ENCODE results near the gene DCDC1.

Gene DCDC1

DNA sequence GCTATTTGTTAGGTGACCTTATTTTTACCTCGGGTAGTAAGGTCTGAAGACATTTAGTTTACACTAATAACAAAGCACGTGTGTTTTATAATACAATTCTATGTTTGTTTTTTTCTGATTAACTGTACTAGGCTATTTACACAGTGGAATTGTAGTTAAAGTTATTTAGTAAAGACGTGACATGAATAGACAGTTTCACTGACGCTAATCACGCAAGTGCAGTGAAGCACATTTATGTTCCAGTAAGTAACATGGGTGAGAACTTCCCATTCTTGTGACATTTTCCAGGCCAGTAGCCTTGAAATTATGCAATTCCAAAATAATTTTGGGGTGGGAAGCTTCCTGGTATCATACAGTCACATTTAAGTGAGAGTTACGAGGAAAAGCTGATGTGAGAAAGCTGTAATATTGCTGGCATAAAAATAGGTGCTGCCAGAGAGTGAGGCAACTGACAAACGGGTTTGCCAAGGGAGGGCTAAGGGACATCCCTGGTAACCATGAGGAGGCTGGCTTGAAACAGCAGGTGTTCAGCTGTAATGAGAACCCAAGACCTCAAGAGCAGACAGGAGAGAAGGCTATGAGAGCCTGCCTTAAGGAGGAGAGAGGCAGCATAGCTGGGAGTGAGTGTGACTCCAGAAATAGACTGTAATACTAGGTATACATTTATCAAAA lies 378.8 kb downstream of the DCDC1 start:
- DNase-seq (ENCODE audit: low read depth): no peak
- no peak overlapping the region for H3K4me3 ChIP-seq (ENCODE audit: low read depth, low read length)
- TF ChIP-seq, protein P1, sequence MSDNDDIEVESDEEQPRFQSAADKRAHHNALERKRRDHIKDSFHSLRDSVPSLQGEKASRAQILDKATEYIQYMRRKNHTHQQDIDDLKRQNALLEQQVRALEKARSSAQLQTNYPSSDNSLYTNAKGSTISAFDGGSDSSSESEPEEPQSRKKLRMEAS (IDR thresholded peaks at IDR 0.05; ENCODE audit: low read depth, low read length): no peak
- TF ChIP-seq MYC (IDR thresholded peaks at IDR 0.05; ENCODE audit: low read depth, low read length) (no peak), POLR2A (IDR thresholded peaks at IDR 0.05; ENCODE audit: extremely low read depth, insufficient read length) (no peak), CTCF (IDR thresholded peaks at IDR 0.05; ENCODE audit: low read depth, low read length) (no peak)

DNA sequence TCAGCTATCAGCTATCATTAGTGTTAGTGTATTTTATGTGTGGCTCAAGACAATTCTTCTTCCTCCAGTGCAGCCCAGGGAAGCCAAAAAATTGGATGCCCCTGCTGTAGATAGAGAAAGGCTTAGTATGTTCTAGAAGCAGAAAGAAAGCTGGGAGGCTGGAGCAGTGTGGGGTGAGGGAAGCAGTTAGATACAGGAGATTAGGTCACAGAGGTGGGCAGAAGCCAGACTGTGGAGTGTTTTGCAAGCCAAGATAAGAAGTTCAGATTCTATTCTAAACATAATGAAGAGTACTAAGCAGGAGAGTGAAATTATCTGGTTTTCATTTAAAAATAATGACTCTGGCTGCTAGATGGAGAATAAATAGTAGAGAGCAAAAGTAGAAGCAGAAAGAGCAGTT lies 381.7 kb downstream of the DCDC1 start:
- TF ChIP-seq, protein P1 (IDR thresholded peaks at IDR 0.05; ENCODE audit: low read depth, low read length): no peak
- TF ChIP-seq MYC (IDR thresholded peaks at IDR 0.05; ENCODE audit: low read depth, low read length) (no peak), POLR2A (IDR thresholded peaks at IDR 0.05; ENCODE audit: extremely low read depth, insufficient read length) (no peak), CTCF (IDR thresholded peaks at IDR 0.05; ENCODE audit: low read depth, low read length) (no peak)
- no peak for DNase-seq (ENCODE audit: low read depth)
- H3K4me3 ChIP-seq (ENCODE audit: low read depth, low read length): no peak overlapping the region

- no peak overlapping the region for H3K4me3 ChIP-seq (ENCODE audit: low read depth, low read length)
- TF ChIP-seq, protein P1 (IDR thresholded peaks at IDR 0.05; ENCODE audit: low read depth, low read length): no peak
- TF ChIP-seq MYC (IDR thresholded peaks at IDR 0.05; ENCODE audit: low read depth, low read length): no peak
- no peak for TF ChIP-seq POLR2A (IDR thresholded peaks at IDR 0.05; ENCODE audit: extremely low read depth, insufficient read length)
- no peak for TF ChIP-seq CTCF (IDR thresholded peaks at IDR 0.05; ENCODE audit: low read depth, low read length)
- DNase-seq (ENCODE audit: low read depth): no peak
These were observed 384.0 kb downstream of the DCDC1 start for GRCh38 chr11:30985536-30985935.

DNA sequence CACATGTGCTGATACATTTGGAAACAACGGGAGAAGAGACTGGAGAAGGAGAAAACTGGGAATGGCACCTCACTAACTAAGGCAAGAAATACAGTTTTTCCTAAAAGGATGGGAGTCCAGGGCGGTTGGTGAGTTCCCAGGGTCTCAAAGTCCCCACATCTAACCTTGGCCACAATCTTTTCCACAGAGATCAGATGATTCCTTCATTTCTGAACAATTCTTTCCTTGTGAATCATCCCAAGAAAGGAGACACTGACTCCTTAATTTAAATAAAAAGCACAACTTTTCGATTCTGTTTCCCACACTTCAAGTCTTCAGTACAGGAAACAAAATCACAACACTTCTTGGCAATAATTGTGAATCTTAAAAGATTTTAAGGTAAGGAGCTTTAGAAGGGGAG lies 384.7 kb downstream of the DCDC1 start:
- no peak for DNase-seq (ENCODE audit: low read depth)
- TF ChIP-seq POLR2A (IDR thresholded peaks at IDR 0.05; ENCODE audit: extremely low read depth, insufficient read length) (no peak), MYC (IDR thresholded peaks at IDR 0.05; ENCODE audit: low read depth, low read length) (no peak), CTCF (IDR thresholded peaks at IDR 0.05; ENCODE audit: low read depth, low read length) (no peak)
- TF ChIP-seq, protein P1 (IDR thresholded peaks at IDR 0.05; ENCODE audit: low read depth, low read length): no peak
- no peak overlapping the region for H3K4me3 ChIP-seq (ENCODE audit: low read depth, low read length)

DNA sequence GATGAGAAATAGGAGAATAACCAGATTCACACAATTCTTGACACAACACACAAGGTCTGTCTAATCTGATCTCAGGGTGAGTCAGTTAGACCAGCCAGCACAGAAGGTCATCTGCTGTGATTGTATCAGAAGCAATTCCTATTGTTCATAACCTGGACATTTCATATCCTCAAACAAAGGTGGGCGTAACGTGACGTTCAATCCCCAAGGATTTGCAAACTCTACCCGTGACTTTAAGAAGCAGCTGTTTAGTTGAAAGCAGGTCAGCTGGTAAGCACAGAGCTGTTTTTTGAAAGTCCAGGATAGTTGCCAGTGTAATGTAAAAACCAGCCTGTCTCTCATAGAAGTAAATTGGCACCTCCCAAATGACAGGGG lies 385.1 kb downstream of the DCDC1 start:
- no peak overlapping the region for H3K4me3 ChIP-seq (ENCODE audit: low read depth, low read length)
- TF ChIP-seq, protein P1 (IDR thresholded peaks at IDR 0.05; ENCODE audit: low read depth, low read length): no peak
- TF ChIP-seq POLR2A (IDR thresholded peaks at IDR 0.05; ENCODE audit: extremely low read depth, insufficient read length) (no peak), CTCF (IDR thresholded peaks at IDR 0.05; ENCODE audit: low read depth, low read length) (no peak)
- no peak for DNase-seq (ENCODE audit: low read depth)
